GM15510 (cell line): Measurements from ENCODE around the gene HOXA9.

Source experiments
- POLR2A ChIP-seq: IDR thresholded peaks from 3 replicates; pipeline ENCODE4 v1.6.1; 2011; ENCODE audit warnings: borderline replicate concordance; ENCODE audit not compliant: insufficient read length; ENCODE audit errors: extremely low read depth

HOXA9 gene

DNA sequence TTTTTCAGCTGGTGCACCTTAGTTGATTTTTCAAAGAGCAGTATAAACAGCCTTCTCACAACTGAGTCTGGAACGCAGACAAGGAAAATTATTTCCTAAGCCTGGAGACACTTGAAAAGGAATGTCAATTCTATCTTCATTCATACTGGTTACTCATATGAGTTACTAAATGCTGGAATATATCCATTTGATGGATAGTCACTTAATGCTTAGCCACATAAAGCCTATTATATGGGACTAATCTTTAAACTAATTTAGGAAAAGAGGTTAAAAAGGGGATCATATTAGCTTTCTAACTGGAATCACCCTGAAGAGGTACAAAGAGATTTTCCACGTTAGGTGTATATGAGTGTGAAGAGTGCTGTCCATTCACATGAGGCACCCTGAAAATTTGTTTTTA lies 33.1 kb downstream of the HOXA9 start:
- no peak for TF ChIP-seq POLR2A

DNA sequence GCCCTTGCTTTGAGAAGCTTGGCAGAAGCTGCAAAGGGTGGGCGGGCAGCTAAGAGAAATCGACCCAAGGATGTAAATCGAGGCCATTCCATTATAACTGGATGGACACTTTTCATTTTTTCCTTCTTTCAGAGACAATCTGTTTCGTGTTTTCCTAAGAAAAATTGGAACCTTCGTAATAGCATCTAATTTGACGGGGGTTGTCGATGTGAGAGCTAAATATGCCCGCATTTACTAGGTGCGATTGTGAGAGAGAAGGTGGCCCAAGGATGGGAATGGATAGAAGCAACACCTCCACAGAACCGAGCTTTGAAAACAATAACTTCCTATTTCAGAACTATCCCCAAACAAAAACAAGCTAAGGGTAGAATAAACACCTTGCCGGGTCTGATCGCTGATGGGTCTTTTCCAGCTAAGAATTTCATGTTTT lies 33.9 kb downstream of the HOXA9 start:
- TF ChIP-seq POLR2A = no peak

DNA sequence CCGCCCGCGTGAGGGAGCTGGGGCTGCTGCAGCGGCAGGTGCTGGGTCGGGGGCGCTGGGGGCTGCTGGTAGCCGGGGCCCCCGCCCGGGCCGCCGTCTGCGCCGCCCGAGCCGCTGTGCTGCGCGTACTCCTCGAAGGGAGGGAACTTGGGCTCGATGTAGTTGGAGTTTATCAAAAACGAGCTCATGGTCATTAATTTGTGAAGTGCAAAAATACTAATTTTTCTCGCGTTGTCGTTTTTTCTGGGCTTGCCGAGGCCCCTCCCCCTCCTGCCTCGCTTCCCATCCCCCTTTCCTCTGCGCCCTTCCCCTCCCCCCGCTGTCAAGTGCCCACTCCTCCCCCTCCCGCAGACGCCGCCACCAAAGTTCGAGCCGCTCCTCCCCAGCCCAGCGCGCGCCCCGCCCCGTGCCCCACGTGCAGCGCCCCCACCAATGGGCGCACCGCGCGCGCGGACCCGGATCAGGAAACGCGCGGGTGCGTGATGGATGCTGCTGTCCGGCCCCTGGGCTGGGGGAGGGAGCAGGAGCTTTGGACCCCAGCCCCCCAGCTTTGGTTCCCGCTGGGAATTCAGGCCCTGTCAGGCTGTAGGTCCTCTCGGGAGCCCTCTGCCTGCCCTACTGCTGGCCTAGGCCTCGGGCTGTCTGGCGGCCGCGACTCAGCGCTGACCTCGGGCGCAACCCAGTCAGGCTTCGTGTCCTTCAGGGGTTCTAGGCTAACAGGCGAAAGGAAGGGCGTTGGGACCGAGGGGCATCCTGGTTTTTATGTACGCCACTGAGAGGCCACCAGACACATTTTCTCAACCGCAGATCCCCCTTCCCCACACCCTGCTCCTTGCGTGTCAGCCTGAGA lies 34.6 kb downstream of the HOXA9 start, which contains the start of gene HOXA4:
HOXA4 (minus strand) TSS at position 218 of the 850 bp plus-strand sequence; CDS start at position 194, 24 bp downstream.
- no peak for TF ChIP-seq POLR2A

DNA sequence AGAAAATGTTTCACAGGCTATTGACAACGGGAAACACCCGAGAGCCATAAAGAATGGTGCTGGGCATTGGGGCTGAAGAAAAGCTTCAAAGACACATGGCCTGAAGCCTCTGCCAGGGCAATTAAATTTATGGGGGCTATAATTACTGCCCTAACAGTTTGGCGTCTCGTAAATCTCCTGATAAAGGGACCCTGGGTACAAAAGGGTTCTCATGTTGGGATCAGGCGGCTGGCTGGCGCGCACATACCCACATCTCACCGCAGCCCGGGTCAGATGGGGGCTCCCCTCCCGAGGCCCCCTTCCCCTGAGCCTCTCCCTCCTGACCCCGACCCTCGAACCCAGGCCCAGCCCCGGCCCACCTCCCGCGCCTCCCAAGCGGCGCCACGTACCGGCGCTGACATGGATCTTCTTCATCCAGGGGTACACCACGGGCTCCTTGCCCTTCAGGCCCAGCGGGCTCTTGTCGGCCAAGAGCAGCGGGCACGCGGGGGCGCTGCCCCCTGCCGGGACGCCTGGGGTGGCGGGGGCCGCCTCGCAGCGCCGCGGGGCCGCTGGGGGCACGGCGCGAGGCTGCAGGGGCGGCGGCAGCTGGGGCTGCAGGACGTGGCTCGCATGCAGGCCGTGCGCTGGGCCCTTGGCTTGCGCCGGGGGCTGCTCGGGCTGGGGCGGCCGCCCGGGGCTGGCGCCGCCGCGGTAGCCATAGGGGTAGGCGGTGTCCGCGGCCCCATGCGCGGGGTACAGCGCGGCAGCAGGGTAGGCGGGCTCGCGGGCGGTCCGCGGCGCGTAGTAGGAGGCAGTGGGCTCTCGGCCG lies 35.4 kb downstream of the HOXA9 start:
- TF ChIP-seq POLR2A = no peak

DNA sequence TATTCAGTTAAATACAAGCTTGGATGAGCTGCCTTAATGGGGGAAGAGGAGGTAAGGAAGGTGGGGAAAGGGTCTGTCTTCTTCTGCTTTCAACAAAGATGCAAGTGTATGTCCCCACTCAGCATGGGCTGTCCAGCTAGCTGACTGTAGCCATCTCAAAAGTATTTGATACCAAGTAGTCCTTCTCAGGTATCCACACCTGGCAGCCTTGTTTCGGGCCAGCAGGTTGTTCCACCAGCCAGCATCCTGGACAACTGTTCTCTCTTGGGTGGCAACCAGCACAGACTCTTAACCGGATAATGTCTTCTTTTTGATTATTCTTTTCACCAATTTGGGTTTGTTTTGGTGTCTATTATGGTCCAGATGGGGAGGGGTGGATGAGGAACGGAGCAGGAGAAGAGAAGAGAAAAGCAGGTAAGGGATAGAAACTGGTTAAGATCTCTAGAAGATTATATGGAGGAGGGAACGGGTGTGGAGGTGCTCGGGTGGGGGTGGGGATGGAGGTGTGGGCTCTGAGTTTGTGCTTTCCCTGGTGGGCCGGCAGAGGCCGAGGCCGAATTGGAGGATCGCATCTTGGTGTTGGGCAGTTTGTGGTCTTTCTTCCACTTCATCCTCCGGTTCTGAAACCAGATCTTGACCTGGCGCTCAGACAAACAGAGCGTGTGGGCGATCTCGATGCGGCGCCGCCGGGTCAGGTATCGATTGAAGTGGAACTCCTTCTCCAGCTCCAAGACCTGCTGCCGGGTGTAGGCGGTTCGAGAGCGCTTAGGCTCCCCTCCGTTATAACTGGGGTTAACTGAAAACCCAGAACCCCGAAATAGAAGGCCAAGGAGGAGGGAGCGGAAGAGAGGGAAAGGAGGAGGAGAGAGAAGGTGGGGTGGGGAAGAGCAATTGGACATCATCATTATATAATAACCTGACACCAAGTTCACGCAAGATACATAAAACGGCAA lies 36.3 kb downstream of the HOXA9 start:
- no peak for TF ChIP-seq POLR2A

DNA sequence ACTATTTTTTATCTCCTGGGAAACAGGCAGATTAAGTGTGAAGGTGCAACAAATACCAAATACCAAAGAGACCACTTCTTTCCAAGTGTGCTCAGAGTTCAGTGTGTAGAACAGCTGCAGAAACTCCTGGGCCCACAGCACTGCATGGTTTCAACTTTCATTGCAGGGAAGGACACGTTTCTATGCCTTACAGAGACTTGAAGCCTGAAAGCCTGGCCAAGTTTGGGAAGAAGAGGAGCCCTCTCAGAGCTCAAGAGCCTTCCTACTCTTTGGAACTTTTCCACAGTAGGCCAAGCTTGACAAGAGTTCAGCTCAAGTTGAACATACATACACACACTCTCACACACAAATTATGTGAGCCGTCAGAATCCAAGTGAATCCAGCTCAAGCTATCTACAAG lies 37.3 kb downstream of the HOXA9 start:
- no peak for TF ChIP-seq POLR2A

DNA sequence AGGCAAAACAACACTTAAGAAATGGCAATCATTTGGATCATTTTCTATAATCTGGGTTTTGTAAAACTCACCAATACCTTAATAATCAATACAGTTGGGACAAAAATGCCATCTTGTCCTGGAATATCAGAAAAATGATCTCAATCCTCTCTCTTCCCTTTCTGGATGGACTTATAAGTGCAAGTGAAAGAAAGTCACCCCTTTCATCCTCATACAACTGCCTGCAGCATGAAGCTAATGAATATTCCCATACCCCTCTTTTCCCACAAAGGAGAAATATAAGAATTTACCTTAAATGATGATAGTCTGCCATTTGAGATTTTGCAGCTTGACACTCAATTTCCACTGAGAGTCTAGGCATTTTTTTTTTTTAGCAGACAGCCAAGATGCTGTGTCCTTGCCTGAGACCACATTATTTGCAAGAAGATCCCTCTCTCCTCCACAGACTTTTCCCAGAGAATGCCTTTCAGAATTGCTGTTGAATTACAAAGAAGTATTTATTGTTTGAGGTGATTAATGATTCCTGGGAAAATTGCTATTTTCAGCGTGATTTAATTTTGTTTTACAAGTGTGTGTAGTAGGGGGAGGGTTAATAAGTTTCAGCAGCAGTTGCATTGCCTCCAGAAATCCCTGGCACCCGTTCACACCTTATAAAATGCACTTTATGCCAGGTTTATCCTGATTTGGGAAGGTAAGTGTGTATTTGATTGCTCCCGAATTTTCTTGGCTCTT lies 38.6 kb downstream of the HOXA9 start:
- no peak for TF ChIP-seq POLR2A

DNA sequence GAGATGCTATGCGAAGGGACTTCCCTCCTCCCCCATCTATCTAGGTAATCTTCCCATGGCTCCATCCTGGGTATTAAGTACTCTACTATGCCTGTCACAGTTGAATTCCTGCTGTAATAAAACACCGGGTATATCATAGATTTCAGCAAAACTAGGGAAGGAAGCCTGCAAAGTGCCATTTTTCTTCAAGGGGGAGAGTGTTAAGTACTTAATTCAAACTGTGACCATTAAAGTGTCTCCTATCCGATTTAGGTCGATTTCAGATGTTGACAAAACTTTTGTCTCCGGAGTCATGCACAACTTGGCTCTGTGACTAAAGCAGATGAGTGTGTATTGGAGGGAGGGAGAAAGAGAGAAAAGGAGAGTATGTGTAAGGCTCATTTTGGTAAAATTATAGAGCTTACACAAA lies 39.3 kb downstream of the HOXA9 start:
- TF ChIP-seq POLR2A = no peak

DNA sequence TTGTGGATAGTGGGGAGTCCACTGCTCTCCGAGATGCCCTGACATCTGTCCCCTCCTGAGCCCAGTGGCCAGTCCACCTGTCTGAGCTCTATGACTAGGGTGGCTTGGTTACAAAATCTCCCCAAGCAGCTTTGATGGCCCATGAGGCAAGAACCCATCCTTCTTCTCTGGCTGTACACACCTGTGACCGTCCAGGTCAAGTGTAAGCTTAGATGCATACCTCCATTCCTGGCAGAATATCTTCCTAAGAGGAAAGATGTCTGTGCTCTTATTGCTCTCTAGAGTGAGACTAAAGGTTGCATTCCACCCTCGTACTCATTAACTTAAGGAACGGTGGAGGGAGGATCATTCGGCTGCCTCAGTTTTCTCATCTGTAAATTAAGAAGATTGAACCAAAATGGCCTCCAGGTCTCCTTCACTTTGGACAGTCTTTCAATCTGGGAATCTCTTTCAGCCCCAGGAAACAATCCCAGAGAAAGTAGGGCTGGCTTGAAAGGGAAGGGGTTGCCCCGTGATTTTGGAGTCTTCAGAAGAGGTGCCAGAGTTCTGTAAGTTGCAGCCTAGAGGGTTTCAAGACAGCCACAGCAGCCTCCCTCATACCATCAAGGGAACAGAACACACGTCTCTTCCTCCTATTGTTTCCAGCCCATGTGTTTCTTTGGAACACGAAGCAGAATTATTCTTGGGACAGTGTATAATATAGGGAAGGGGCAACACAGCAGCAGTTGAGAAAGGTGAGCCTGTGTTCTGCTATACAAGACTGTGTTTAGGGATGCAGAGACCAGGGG lies 40.2 kb downstream of the HOXA9 start:
- TF ChIP-seq POLR2A = no peak

DNA sequence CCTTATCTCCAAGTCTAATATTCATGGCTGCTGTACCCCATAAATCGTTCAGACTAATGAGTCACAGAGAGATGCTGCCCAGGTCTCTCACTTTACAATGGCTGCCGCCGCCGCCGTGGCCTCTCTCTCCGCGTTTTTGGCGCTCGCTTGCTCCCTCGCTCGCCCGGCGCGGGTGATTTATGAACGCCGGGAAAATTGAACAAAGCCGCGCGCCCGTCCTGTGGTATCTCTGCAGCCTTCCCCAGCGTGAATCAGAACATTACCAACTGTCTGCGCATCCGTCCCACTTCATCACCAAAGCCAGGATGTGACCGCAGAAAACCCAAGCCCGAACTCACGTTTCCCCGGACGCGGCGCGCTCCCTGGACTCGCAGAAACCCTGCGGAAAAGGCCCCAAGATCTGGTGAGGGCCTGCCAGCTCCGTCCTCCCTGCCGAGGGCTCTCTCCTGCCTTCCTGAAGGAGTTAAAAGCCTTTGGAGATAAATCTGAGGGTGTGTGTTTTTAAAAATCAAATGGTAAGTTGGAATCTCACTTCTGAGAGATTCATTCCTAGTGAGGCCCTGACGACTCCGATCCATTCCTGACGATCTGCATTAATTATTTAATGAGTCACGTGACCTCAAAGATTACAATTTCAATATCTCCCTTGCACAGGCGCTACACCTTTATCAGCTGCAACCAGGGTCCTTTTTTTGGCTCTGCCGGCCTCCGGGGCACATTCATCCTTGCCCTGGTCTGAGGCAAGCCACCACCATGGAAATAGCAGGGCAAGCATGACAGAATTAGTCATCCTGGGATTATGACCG lies 41.0 kb downstream of the HOXA9 start:
- TF ChIP-seq POLR2A = no peak

DNA sequence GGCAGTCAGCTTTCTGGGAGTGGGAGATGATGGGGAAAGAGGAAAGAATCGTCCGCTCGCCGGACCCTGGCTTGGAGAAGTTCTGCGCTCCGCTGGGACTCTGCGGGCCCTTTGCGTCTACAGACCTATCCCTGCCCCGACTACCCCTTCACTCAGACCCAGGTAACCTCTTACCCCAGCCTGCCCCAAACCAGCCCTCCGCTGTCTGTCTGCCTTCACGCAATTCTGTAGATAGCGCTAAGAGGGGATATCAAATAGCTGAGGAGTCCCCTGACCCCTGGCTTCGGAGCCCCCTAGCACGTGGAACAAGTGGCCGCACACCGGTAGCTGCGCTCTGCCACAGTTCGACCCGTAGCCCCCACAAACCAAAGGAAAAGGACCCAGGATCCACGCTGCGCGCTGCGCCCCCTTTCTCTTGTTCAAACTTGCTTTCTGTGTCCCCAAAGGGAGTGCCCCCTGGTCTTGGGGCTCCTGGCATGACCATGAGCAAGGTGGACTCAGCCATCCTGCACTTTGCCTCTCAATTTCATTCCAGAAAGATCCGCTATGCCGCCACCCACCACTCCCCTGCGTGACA lies 41.8 kb downstream of the HOXA9 start:
- no peak for TF ChIP-seq POLR2A

DNA sequence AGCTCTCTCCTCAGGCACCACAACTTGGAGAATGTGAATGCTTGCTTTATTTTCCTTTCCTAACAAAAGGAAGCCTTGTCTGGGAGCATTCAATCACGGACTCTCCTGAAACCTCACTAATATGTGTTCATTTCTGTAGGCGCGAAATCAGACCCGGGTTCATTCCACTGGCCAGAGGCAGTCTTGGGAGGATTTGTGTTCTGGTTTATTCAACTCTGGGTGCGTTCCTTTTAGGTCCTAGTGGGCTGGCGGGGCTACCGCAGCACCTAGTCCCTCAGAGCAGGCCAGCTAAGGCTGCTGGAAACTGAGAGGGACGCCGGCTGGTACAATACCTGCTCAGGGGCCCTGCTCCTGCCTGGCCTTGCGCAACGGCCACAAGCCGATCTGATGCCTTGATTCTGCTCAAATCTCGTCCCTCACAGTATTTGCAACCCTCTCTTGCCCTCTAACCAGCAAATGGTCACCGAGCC lies 42.3 kb downstream of the HOXA9 start:
- TF ChIP-seq POLR2A = no peak
